ENCODE data around the gene RILPL2. TPM values are rescaled to one million over a fixed set of nuclear protein-coding genes. Genes with fewer than 3 reads are reported as not detected.

The RILPL2 gene
- total and polyA plus RNA-seq, 9 of the 15 experiments (the other 6 are each of a cell fraction or from before 2014, with no cell fraction given), result 0.61 to 5.8 (median 4.3) TPM

DNA sequence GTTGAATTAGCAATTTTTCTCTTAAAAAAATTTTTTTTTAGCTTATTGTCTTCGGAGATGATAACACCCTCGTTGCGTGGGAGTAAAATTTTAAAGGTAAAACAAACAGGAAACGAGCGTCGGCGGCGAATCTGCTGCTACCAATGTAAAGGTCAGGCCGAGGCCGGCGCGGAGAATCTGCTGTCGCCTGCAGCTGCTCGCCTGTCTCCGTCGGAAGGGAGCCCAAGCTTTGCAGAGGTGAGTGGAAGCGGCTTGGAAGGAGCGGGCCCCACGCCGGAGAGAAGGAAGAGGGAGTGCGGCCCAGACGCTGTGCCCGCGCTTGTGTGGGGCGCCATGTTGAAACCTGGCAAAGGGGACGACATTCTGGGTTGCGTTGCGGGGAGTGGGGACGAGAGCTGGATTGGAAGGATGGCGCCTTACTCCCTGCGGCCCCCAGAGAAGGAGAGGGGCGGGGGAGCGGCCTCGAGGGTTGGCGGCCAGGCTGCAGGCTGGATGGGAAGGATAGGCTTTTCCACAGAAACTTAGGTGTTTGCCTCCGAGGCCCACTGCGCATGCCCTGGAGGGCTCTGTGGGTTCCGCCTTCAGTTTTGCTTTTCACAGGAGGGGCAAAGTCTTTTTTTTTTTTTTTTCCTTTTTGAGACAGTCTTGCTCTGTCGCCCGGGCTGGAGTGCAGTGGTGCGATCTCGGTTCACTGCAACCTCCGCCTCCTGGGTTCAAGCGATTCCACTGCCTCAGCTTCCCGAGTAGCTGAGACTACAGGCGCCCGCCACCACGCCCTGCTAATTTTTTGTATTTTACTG is 21.7 kb upstream of the RILPL2 start, which contains the start of gene SNRNP35 (continued):
- 0 out of 2 replicates have a peak, but pooled peaks have one; percentile 46 for TF ChIP-seq KLF13 (tag; IDR thresholded peaks at IDR 0.05; ENCODE audit: borderline replicate concordance, low read depth)
- TF ChIP-seq, protein P1, sequence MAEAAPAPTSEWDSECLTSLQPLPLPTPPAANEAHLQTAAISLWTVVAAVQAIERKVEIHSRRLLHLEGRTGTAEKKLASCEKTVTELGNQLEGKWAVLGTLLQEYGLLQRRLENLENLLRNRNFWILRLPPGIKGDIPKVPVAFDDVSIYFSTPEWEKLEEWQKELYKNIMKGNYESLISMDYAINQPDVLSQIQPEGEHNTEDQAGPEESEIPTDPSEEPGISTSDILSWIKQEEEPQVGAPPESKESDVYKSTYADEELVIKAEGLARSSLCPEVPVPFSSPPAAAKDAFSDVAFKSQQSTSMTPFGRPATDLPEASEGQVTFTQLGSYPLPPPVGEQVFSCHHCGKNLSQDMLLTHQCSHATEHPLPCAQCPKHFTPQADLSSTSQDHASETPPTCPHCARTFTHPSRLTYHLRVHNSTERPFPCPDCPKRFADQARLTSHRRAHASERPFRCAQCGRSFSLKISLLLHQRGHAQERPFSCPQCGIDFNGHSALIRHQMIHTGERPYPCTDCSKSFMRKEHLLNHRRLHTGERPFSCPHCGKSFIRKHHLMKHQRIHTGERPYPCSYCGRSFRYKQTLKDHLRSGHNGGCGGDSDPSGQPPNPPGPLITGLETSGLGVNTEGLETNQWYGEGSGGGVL (CRISPR knock-in tag; IDR thresholded peaks at IDR 0.05), result no peak
- TF ChIP-seq POLR2G (IDR thresholded peaks at IDR 0.05; ENCODE audit: low read depth, low read length), result peak; percentile 93
- peak; percentile 86 for TF ChIP-seq SOX6 (IDR thresholded peaks at IDR 0.05)
- TF ChIP-seq FOXP1 (CRISPR knock-in tag; IDR thresholded peaks at IDR 0.05), result peak; percentile 94
- no peak for TF ChIP-seq ZNF444 (CRISPR knock-in tag; IDR thresholded peaks at IDR 0.05)
- TF ChIP-seq HCFC1 (IDR thresholded peaks at IDR 0.05; ENCODE audit: low read depth, low read length), result peak; percentile 73
- peak; percentile 97 for TF ChIP-seq ZFX (CRISPR knock-in tag; IDR thresholded peaks at IDR 0.05)

DNA sequence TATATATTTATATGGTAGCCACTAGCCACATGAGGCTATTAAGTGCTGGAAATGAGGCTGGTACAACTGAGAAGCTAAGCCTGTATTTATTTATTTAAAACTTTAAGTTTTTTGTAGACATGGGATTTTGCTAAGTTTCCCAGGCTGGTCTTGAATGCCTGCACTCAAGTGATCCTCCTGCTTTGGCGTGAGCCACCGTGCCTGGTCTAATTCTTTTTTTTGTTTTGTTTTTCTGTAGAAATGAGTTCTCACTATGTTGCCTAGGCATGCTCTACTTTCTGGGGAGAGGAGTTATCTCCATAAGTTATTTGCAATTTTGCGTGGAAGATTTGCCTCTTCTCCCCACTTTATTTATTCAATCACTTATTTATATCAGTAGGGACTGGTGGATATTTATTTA is 16.7 kb upstream of the RILPL2 start:
- BruUV-seq (replicated peaks), result no TSS peak
- TF ChIP-seq SRSF3 (IDR thresholded peaks at IDR 0.05; ENCODE audit: insufficient read depth, low read length), result no peak
- no peak for TF ChIP-seq MEF2A (IDR thresholded peaks at IDR 0.05; ENCODE audit: control insufficient read depth, low read depth, low read length)
- TF ChIP-seq ILK (tag; IDR thresholded peaks at IDR 0.05; ENCODE audit: borderline replicate concordance, low read depth), result no peak
- TF ChIP-seq SMC3 (conservative IDR thresholded peaks at IDR 0.05; ENCODE audit: insufficient read depth, low read depth, low read length), result no peak
- TF ChIP-seq NFATC3 (IDR thresholded peaks at IDR 0.05), result no peak
- TF ChIP-seq, protein P2, sequence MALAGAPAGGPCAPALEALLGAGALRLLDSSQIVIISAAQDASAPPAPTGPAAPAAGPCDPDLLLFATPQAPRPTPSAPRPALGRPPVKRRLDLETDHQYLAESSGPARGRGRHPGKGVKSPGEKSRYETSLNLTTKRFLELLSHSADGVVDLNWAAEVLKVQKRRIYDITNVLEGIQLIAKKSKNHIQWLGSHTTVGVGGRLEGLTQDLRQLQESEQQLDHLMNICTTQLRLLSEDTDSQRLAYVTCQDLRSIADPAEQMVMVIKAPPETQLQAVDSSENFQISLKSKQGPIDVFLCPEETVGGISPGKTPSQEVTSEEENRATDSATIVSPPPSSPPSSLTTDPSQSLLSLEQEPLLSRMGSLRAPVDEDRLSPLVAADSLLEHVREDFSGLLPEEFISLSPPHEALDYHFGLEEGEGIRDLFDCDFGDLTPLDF (CRISPR knock-in tag; IDR thresholded peaks at IDR 0.05), result no peak
- TF ChIP-seq SRSF7 (optimal IDR thresholded peaks at IDR 0.05; ENCODE audit: low read depth, low read length), result no peak
- TF ChIP-seq, protein P3, sequence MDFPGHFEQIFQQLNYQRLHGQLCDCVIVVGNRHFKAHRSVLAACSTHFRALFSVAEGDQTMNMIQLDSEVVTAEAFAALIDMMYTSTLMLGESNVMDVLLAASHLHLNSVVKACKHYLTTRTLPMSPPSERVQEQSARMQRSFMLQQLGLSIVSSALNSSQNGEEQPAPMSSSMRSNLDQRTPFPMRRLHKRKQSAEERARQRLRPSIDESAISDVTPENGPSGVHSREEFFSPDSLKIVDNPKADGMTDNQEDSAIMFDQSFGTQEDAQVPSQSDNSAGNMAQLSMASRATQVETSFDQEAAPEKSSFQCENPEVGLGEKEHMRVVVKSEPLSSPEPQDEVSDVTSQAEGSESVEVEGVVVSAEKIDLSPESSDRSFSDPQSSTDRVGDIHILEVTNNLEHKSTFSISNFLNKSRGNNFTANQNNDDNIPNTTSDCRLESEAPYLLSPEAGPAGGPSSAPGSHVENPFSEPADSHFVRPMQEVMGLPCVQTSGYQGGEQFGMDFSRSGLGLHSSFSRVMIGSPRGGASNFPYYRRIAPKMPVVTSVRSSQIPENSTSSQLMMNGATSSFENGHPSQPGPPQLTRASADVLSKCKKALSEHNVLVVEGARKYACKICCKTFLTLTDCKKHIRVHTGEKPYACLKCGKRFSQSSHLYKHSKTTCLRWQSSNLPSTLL (IDR thresholded peaks at IDR 0.05), result no peak

More for the DNA sequence above, 16.7 kb upstream of the RILPL2 start:
- intact Hi-C loops (cut with micrococcal nuclease) (no loop called here), in situ Hi-C loops (cut with MboI) (no loop called here)
- ChIA-PET POLR2A (no interaction called here), CTCF (ENCODE audit: low intra/inter-chr PET ratio) (no interaction called here)
- Histone ChIP-seq H3K9ac (ENCODE audit: insufficient read depth in 1 of 2, low read depth in 2 of 2, low read length in 2 of 2) (no peak overlapping the region), H3K79me2 (ENCODE audit: control insufficient read depth, insufficient read depth, low read length) (no peaks in the 10 kb centered on the region), H3K36me3 (ENCODE audit: control insufficient read depth, insufficient read depth, low read length) (no peaks in the 10 kb centered on the region), H3K9me3 (replicated peaks; ENCODE audit: control insufficient read depth, insufficient read depth, low read depth, low read length) (no peaks in the 10 kb centered on the region), H3K4me3 (no peak overlapping the region), H3K4me2 (ENCODE audit: insufficient read depth, low read length) (no peak overlapping the region), H4K20me1 (replicated peaks; ENCODE audit: control insufficient read depth, insufficient read depth, low read length) (no peaks in the 10 kb centered on the region), H3K27me3 (ENCODE audit: control insufficient read depth in 2 of 2, insufficient read depth in 2 of 2, low read length in 2 of 2) (no peaks in the 10 kb centered on the region), H3K4me1 (replicated peaks in 1 of 2; ENCODE audit: control insufficient read depth in 2 of 2, insufficient read depth in 2 of 2, low read length in 2 of 2) (peaks cover 3 to 9% of the 10 kb centered on the region in 2 experiments; a peak in 2 of 5 replicates), H3K27ac (ENCODE audit: extremely low read depth, low read depth, low read length) (no peak overlapping the region), H2AFZ (ENCODE audit: low read depth, low read length) (peak overlapping the region; percentile 46; the same call in 1 of the 2 replicates), H3K9me1 (ENCODE audit: control insufficient read depth, insufficient read depth, low read length) (no peaks in the 10 kb centered on the region)
- WGBS (ENCODE audit: insufficient coverage, low coverage, missing lambda C conversion rate), result 50% methylated on average over 3 of the region's 3 CpGs
- ATAC-seq, result no peak
- FAIRE-seq, result no peak
- no peak for DNase-seq (ENCODE audit: extremely low read depth in 1 of 4, low spot score in 3 of 4)

Data from K562 (cell line).